Glutamatergic neuron (in vitro differentiated cells): Measurements from ENCODE around the gene GAMT. TPM values are rescaled to one million over a fixed set of nuclear protein-coding genes. Genes with fewer than 3 reads are reported as not detected.

Source experiments
- DNase-seq: peaks from one replicate; pipeline ENCODE4 v3.0.0; 2022
- H3K27ac Mint-ChIP-seq: one replicate; pipeline ENCODE4 v1.8.0; 2020; ENCODE audit warnings: mild to moderate bottlenecking, mixed read lengths, inconsistent platforms; ENCODE audit not compliant: unreplicated experiment
- H3K27me3 Mint-ChIP-seq: one replicate; pipeline ENCODE4 v1.8.0; 2020; ENCODE audit warnings: mild to moderate bottlenecking, moderate library complexity, mixed read lengths, inconsistent platforms; ENCODE audit not compliant: unreplicated experiment
- H3K36me3 Mint-ChIP-seq: one replicate; pipeline ENCODE4 v1.8.0; 2020; ENCODE audit warnings: mild to moderate bottlenecking, mixed read lengths, inconsistent platforms; ENCODE audit not compliant: unreplicated experiment
- H3K4me1 Mint-ChIP-seq: one replicate; pipeline ENCODE4 v1.8.0; 2020; ENCODE audit warnings: mild to moderate bottlenecking, low read depth, mixed read lengths, inconsistent platforms; ENCODE audit not compliant: unreplicated experiment
- H3K4me3 Mint-ChIP-seq: one replicate; pipeline ENCODE4 v1.8.0; 2020; ENCODE audit warnings: mild to moderate bottlenecking, mixed read lengths, inconsistent platforms; ENCODE audit not compliant: unreplicated experiment
- H3K9me3 Mint-ChIP-seq: one replicate; pipeline ENCODE4 v1.8.0; 2020; ENCODE audit warnings: mild to moderate bottlenecking, moderate library complexity, mixed read lengths, inconsistent platforms; ENCODE audit not compliant: unreplicated experiment
- CTCF ChIP-seq: fragments of 200-600 bp; sonication (generic); IDR thresholded peaks from one replicate; pipeline ENCODE4 v1.5.0; 2021; ENCODE audit not compliant: partially characterized antibody, unreplicated experiment
- total RNA-seq: library from RNA; stranded (reverse); fragmentation: NEBNext Ultra II Directional; extraction: Animal tissue kit (Norgen Biotek cat#: 25700); gene quantifications from one replicate; pipeline ENCODE4 v1.2.1, GENCODE V29; 2021; ENCODE audit not compliant: unreplicated experiment

The GAMT gene
- total RNA-seq, 1 donor from 2014 or later = 17.9 TPM

- Mint-ChIP-seq H3K36me3 (no peaks in the 10 kb centered on the region), H3K4me1 (peaks cover 19% of the 10 kb centered on the region), H3K27me3 (peaks cover 6% of the 10 kb centered on the region), H3K9me3 (peaks cover 12% of the 10 kb centered on the region), H3K27ac (peak overlapping the region; percentile 72), H3K4me3 (peak overlapping the region; percentile 60)
- TF ChIP-seq CTCF = no peak
- no peak for DNase-seq
Observed at GRCh38 chr19:1417681-1418495, 16.5 kb upstream of the GAMT start.

- Mint-ChIP-seq H3K4me1 (peaks cover 21% of the 10 kb centered on the region), H3K27ac (peak overlapping the region; percentile 72), H3K27me3 (peaks cover 4% of the 10 kb centered on the region), H3K9me3 (peaks cover 9% of the 10 kb centered on the region), H3K4me3 (peak overlapping the region; percentile 60), H3K36me3 (no peaks in the 10 kb centered on the region)
- DNase-seq = no peak
- TF ChIP-seq CTCF = no peak
Observed at GRCh38 chr19:1417145-1417544, 15.8 kb upstream of the GAMT start.

- Mint-ChIP-seq H3K27me3 (peaks cover 4% of the 10 kb centered on the region), H3K4me1 (peaks cover 29% of the 10 kb centered on the region), H3K36me3 (no peaks in the 10 kb centered on the region), H3K9me3 (peaks cover 13% of the 10 kb centered on the region), H3K4me3 (peak overlapping the region; percentile 46), H3K27ac (peak overlapping the region; percentile 48)
- DNase-seq = no peak
- no peak for TF ChIP-seq CTCF
Observed at GRCh38 chr19:1416014-1416841, 14.9 kb upstream of the GAMT start.

- no peak for TF ChIP-seq CTCF
- H3K4me3 Mint-ChIP-seq = no peak overlapping the region
- no peaks in the 10 kb centered on the region for H3K36me3 Mint-ChIP-seq
- H3K9me3 Mint-ChIP-seq = peaks cover 14% of the 10 kb centered on the region
- no peak for DNase-seq
- peaks cover 51% of the 10 kb centered on the region for H3K4me1 Mint-ChIP-seq
- peaks cover 8% of the 10 kb centered on the region for H3K27me3 Mint-ChIP-seq
- no peak overlapping the region for H3K27ac Mint-ChIP-seq
Observed at GRCh38 chr19:1412995-1413800, 11.9 kb upstream of the GAMT start.
